Measurements from ENCODE around the gene MMP17.

MMP17 gene

GRCh38 chr12:131827961-131828534 lies at the start of gene MMP17:
Gene MMP17 (plus strand): TSS chr12:131828393. CDS start chr12:131828495, 102 bp downstream.
- DNase-seq: peak; percentile 54

- no peak for DNase-seq
These were observed 49.2 kb upstream of the MMP17 start for GRCh38 chr12:131779027-131779426.

GRCh38 chr12:131782061-131782460 lies 46.1 kb upstream of the MMP17 start:
- no peak for DNase-seq

- no peak for DNase-seq
These were observed 44.2 kb upstream of the MMP17 start for GRCh38 chr12:131783915-131784541.

- DNase-seq: no peak
These were observed 43.1 kb upstream of the MMP17 start for GRCh38 chr12:131784909-131785762.

GRCh38 chr12:131785763-131786330 lies 42.3 kb upstream of the MMP17 start:
- no peak for DNase-seq

- no peak for DNase-seq
These were observed 41.9 kb upstream of the MMP17 start for GRCh38 chr12:131786331-131786730.

GRCh38 chr12:131787143-131787660 lies 41.0 kb upstream of the MMP17 start:
- DNase-seq: no peak

- DNase-seq: no peak
These were observed 40.1 kb upstream of the MMP17 start for GRCh38 chr12:131788070-131788469.

- no peak for DNase-seq
These were observed 38.6 kb upstream of the MMP17 start for GRCh38 chr12:131789638-131790037.

- no peak for DNase-seq
These were observed 34.8 kb upstream of the MMP17 start for GRCh38 chr12:131793243-131794022.

GRCh38 chr12:131794061-131794460 lies 34.1 kb upstream of the MMP17 start:
- DNase-seq: no peak

GRCh38 chr12:131794573-131794972 lies 33.6 kb upstream of the MMP17 start:
- DNase-seq: no peak

- DNase-seq: no peak
These were observed 33.1 kb upstream of the MMP17 start for GRCh38 chr12:131795064-131795463.

- no peak for DNase-seq
These were observed 32.3 kb upstream of the MMP17 start for GRCh38 chr12:131795690-131796410.

GRCh38 chr12:131796411-131796736 lies 31.8 kb upstream of the MMP17 start:
- no peak for DNase-seq

GRCh38 chr12:131796754-131797587 lies 31.2 kb upstream of the MMP17 start:
- DNase-seq: no peak

- no peak for DNase-seq
These were observed 30.6 kb upstream of the MMP17 start for GRCh38 chr12:131797588-131797934.

- no peak for DNase-seq
These were observed 29.0 kb upstream of the MMP17 start for GRCh38 chr12:131799195-131799594.

GRCh38 chr12:131799828-131800593 lies 28.2 kb upstream of the MMP17 start:
- no peak for DNase-seq
